Caco-2 (cell line): ENCODE results near the gene OXT. TPM values are rescaled to one million over a fixed set of nuclear protein-coding genes. Genes with fewer than 3 reads are reported as not detected.

Experiments
- BruUV-seq: library from RNA; stranded (reverse); fragments of 400-500 nt; replicated peaks from 2 replicates; lab custom pipeline; 2021; lab: Mats Ljungman, UMichigan
- CTCF ChIA-PET: fragments of 300-600 bp; sonication (Branson Sonifier 250); formaldehyde crosslinking; loops from one replicate; lab custom pipeline; 2022; ENCODE audit warnings: antibody characterized with exemption; lab: Charles Lee
- POLR2A ChIA-PET: fragments of 300-600 bp; sonication (Branson Sonifier 250); formaldehyde crosslinking; loops from one replicate; lab custom pipeline; 2022; ENCODE audit warnings: antibody characterized with exemption; lab: Charles Lee
- DNase-seq, 2 experiments: peaks; one replicate each; pipeline versions ENCODE4 v3.0.0 to v3.0.0-alpha.2; 2020 to 2022
- H3K27me3 ChIP-seq: replicated peaks from 2 replicates; pipeline ENCODE4 v1.6.0; 2011; ENCODE audit warnings: low read length; ENCODE audit not compliant: control insufficient read depth, insufficient read depth
- H3K36me3 ChIP-seq: 2 replicates; pipeline ENCODE4 v1.5.1; 2011; ENCODE audit warnings: low read length; ENCODE audit not compliant: control insufficient read depth, insufficient read depth
- H3K4me1 ChIP-seq: fragments of 250-450 bp; sonication (Bioruptor Pico); 2 replicates; pipeline ENCODE4 v1.5.1; 2020; ENCODE audit warnings: mild to moderate bottlenecking
- H3K4me3 ChIP-seq: 2 replicates; pipeline ENCODE4 v1.5.1; 2011; ENCODE audit warnings: low read depth, mild to moderate bottlenecking, control low read depth, low read length
- H3K9me3 ChIP-seq: fragments of 250-450 bp; sonication (Bioruptor Pico); 2 replicates; pipeline ENCODE4 v1.5.1; 2020; ENCODE audit warnings: mild to moderate bottlenecking, moderate library complexity
- H3K27ac Mint-ChIP-seq: one replicate; pipeline ENCODE4 v1.8.0; 2022; ENCODE audit warnings: mixed read lengths; ENCODE audit not compliant: unreplicated experiment
- H3K27me3 Mint-ChIP-seq: one replicate; pipeline ENCODE4 v1.8.0; 2022; ENCODE audit warnings: mixed read lengths; ENCODE audit not compliant: insufficient read depth, unreplicated experiment
- H3K36me3 Mint-ChIP-seq: one replicate; pipeline ENCODE4 v1.8.0; 2022; ENCODE audit warnings: mild to moderate bottlenecking, mixed read lengths; ENCODE audit not compliant: insufficient read depth, unreplicated experiment
- H3K4me1 Mint-ChIP-seq: one replicate; pipeline ENCODE4 v1.8.0; 2022; ENCODE audit warnings: low read depth, mixed read lengths; ENCODE audit not compliant: unreplicated experiment
- H3K4me3 Mint-ChIP-seq: one replicate; pipeline ENCODE4 v1.8.0; 2022; ENCODE audit warnings: mild to moderate bottlenecking, moderate library complexity, mixed read lengths; ENCODE audit not compliant: unreplicated experiment
- H3K9me3 Mint-ChIP-seq: one replicate; pipeline ENCODE4 v1.8.0; 2022; ENCODE audit warnings: mixed read lengths; ENCODE audit not compliant: unreplicated experiment
- CTCF ChIP-seq, 2 experiments: fragments of 200-600 bp in 1 of 2; IDR thresholded peaks; 1 replicate in 1 of 2; 2 replicates in 1 of 2; pipeline versions ENCODE4 v1.5.1 to v1.8.0; 2011 to 2022; ENCODE audit warnings: antibody characterized with exemption in 1 of 2, control low read depth in 1 of 2, inconsistent platforms in 1 of 2, low read depth in 1 of 2, low read length in 1 of 2, mild to moderate bottlenecking in 1 of 2, moderate library complexity in 1 of 2; ENCODE audit not compliant: insufficient read depth in 1 of 2, severe bottlenecking in 1 of 2, unreplicated experiment in 1 of 2
- intact Hi-C: fragments of 100-400 bp; cut with micrococcal nuclease; formaldehyde crosslinking; loops from one replicate; pipeline ENCODE4 v1.10.0; 2022; ENCODE audit not compliant: unreplicated experiment
- total RNA-seq: library from RNA; stranded (reverse); gene quantifications from 2 replicates; pipeline ENCODE4 v1.2.3, GENCODE V29; 2022

OXT gene
- total RNA-seq, 1 experiment from 2014 or later, result 2.7 TPM

- no TSS peak for BruUV-seq
- Mint-ChIP-seq H3K36me3 (peaks cover 81% of the 10 kb centered on the region), H3K4me1 (peaks cover 17% of the 10 kb centered on the region), H3K27ac (peak within 1 kb of the TSS; percentile 37), H3K9me3 (no peaks in the 10 kb centered on the region), H3K27me3 (no peaks in the 10 kb centered on the region), H3K4me3 (peak within 1 kb of the TSS; percentile 83)
- Histone ChIP-seq H3K4me3 (peak within 1 kb of the TSS; percentile 96), H3K4me1 (peaks cover 14% of the 10 kb centered on the region), H3K27me3 (no peaks in the 10 kb centered on the region), H3K36me3 (peaks cover 11% of the 10 kb centered on the region), H3K9me3 (no peaks in the 10 kb centered on the region)
- intact Hi-C loops, result loop anchor here (1.0 kb wide), 1 partner anchor 23 kb away; no protein-coding TSS in a partner anchor
- DNase-seq, result peak; percentile 94 to 96
- POLR2A ChIA-PET, result interaction anchor here (0.5 to 0.6 kb wide), 3 partner anchors 117 to 593 kb away, joined by 3 to 5 read pairs (median 3); no protein-coding TSS in a partner anchor
- CTCF ChIA-PET, result interaction anchor here (0.6 to 1.1 kb wide), 7 partner anchors 8 to 526 kb away, joined by 3 to 9 read pairs (median 3); no protein-coding TSS in a partner anchor
- no peak for TF ChIP-seq CTCF (IDR thresholded peaks at IDR 0.05; ENCODE audit: insufficient read depth in 1 of 2, low read depth in 1 of 2, low read length in 1 of 2, severe bottlenecking in 1 of 2, unreplicated experiment in 1 of 2)
Measured at GRCh38 chr20:3045816-3046676, 25.4 kb upstream of the OXT start, which contains the start of gene MRPS26. Gene MRPS26 (plus strand): TSS chr20:3046052. CDS start chr20:3046069, 17 bp downstream.

- TF ChIP-seq CTCF (IDR thresholded peaks at IDR 0.05; ENCODE audit: insufficient read depth in 1 of 2, low read depth in 1 of 2, low read length in 1 of 2, severe bottlenecking in 1 of 2, unreplicated experiment in 1 of 2), result no peak
- Histone ChIP-seq H3K4me3 (peak overlapping the region; percentile 96), H3K4me1 (peaks cover 14% of the 10 kb centered on the region), H3K27me3 (no peaks in the 10 kb centered on the region), H3K36me3 (peaks cover 11% of the 10 kb centered on the region), H3K9me3 (no peaks in the 10 kb centered on the region)
- ChIA-PET POLR2A (no interaction called here), CTCF (no interaction called here)
- no TSS peak for BruUV-seq
- DNase-seq, result peak; percentile 52 to 62
- Mint-ChIP-seq H3K36me3 (peaks cover 82% of the 10 kb centered on the region), H3K4me1 (peaks cover 10% of the 10 kb centered on the region), H3K4me3 (peak overlapping the region; percentile 83), H3K9me3 (no peaks in the 10 kb centered on the region), H3K27ac (peak overlapping the region; percentile 37), H3K27me3 (no peaks in the 10 kb centered on the region)
- intact Hi-C loops, result no loop called here
Measured at GRCh38 chr20:3046677-3047462, 24.6 kb upstream of the OXT start.
